Smooth muscle cell (in vitro differentiated cells): ENCODE measurements around the gene MED12. TPM values are rescaled to one million over a fixed set of nuclear protein-coding genes. Genes with fewer than 3 reads are reported as not detected.

Experiments
- DNase-seq: peaks from one replicate; lab custom pipeline; 2025; ENCODE audit not compliant: unreplicated experiment; lab: John Stamatoyannopoulos, UW
- H2AFZ ChIP-seq: fragments of 200-600 bp; sonication (generic); 2 replicates; pipeline ENCODE4 v1.6.0; 2016; ENCODE audit warnings: antibody characterized with exemption, low read depth, mild to moderate bottlenecking
- H3F3A ChIP-seq: fragments of 200-600 bp; sonication (generic); 2 replicates; pipeline ENCODE4 v1.6.0; 2017; ENCODE audit warnings: antibody characterized with exemption, low read depth
- H3K27ac ChIP-seq: fragments of 200-600 bp; sonication (generic); 2 replicates; pipeline ENCODE4 v1.5.1; 2016; ENCODE audit warnings: low read depth, mild to moderate bottlenecking
- H3K27me3 ChIP-seq: fragments of 200-600 bp; sonication (generic); 2 replicates; pipeline ENCODE4 v1.6.1; 2016; ENCODE audit warnings: low read depth, mild to moderate bottlenecking
- H3K36me3 ChIP-seq: fragments of 200-600 bp; sonication (generic); 2 replicates; pipeline ENCODE4 v1.5.1; 2016; ENCODE audit warnings: low read depth
- H3K4me1 ChIP-seq: fragments of 200-600 bp; sonication (generic); 2 replicates; pipeline ENCODE4 v1.5.1; 2016; ENCODE audit warnings: low read depth
- H3K4me2 ChIP-seq: fragments of 200-600 bp; sonication (generic); 2 replicates; pipeline ENCODE4 v1.6.0; 2016; ENCODE audit warnings: mild to moderate bottlenecking
- H3K4me3 ChIP-seq: fragments of 200-600 bp; sonication (generic); 2 replicates; pipeline ENCODE4 v1.5.1; 2016; ENCODE audit warnings: mild to moderate bottlenecking
- H3K79me2 ChIP-seq: fragments of 200-600 bp; sonication (generic); 2 replicates; pipeline ENCODE4 v1.6.0; 2016; ENCODE audit warnings: low read depth, mild to moderate bottlenecking
- H3K9ac ChIP-seq: fragments of 200-600 bp; sonication (generic); 2 replicates; pipeline ENCODE4 v1.6.0; 2016; ENCODE audit warnings: low read depth
- H3K9me3 ChIP-seq: fragments of 200-600 bp; sonication (generic); replicated peaks from 2 replicates; pipeline ENCODE4 v1.5.1; 2016; ENCODE audit warnings: low read depth
- H4K20me1 ChIP-seq: fragments of 200-600 bp; sonication (generic); 2 replicates; pipeline ENCODE4 v1.6.0; 2016; ENCODE audit warnings: low read depth
- WGBS: methylation state at CpG from one replicate; pipeline ENCODE4 v1.1.7; 2016; ENCODE audit warnings: low lambda C conversion rate; 5-methylcytosine and 5-hydroxymethylcytosine counted together
- polyA plus RNA-seq: library from polyadenylated mRNA; unstranded; fragments of >200 nt; fragmentation: Nextera tagmentation; extraction: Ambion mirVana; gene quantifications from 2 replicates; pipeline ENCODE4 v1.2.1, GENCODE V29; 2016
- total RNA-seq: library from RNA; depleted of rRNA; stranded (reverse); fragments of >200 nt; gene quantifications from 2 replicates; pipeline ENCODE4 v1.2.3, GENCODE V29; 2014
- TF ChIP-seq, protein P1 (sequence below): fragments of 200-600 bp; sonication (generic); IDR thresholded peaks from 2 replicates; pipeline ENCODE4 v1.5.1; 2017; ENCODE audit warnings: borderline replicate concordance, mild to moderate bottlenecking, antibody characterized with exemption; ENCODE audit not compliant: insufficient read depth, poor library complexity, severe bottlenecking

Gene MED12
- total and polyA plus RNA-seq, 2 experiments from 2014 or later: 11.8 to 25.4 TPM

GRCh38 chrX:71109051-71109450 lies 9.3 kb upstream of the MED12 start:
- Histone ChIP-seq H3K9ac (no peak overlapping the region), H3K9me3 (no peaks in the 10 kb centered on the region), H3K36me3 (no peaks in the 10 kb centered on the region), H3K4me2 (no peak overlapping the region), H3K4me3 (no peak overlapping the region), H3K4me1 (no peaks in the 10 kb centered on the region), H3K27ac (no peak overlapping the region), H3K79me2 (no peaks in the 10 kb centered on the region), H2AFZ (no peak overlapping the region), H3K27me3 (no peaks in the 10 kb centered on the region), H3F3A (no peaks in the 10 kb centered on the region), H4K20me1 (no peaks in the 10 kb centered on the region)
- TF ChIP-seq, protein P1, sequence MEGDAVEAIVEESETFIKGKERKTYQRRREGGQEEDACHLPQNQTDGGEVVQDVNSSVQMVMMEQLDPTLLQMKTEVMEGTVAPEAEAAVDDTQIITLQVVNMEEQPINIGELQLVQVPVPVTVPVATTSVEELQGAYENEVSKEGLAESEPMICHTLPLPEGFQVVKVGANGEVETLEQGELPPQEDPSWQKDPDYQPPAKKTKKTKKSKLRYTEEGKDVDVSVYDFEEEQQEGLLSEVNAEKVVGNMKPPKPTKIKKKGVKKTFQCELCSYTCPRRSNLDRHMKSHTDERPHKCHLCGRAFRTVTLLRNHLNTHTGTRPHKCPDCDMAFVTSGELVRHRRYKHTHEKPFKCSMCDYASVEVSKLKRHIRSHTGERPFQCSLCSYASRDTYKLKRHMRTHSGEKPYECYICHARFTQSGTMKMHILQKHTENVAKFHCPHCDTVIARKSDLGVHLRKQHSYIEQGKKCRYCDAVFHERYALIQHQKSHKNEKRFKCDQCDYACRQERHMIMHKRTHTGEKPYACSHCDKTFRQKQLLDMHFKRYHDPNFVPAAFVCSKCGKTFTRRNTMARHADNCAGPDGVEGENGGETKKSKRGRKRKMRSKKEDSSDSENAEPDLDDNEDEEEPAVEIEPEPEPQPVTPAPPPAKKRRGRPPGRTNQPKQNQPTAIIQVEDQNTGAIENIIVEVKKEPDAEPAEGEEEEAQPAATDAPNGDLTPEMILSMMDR: no peak
- 86% methylated on average over 6 of the region's 6 CpGs for WGBS
- no peak for DNase-seq

DNA sequence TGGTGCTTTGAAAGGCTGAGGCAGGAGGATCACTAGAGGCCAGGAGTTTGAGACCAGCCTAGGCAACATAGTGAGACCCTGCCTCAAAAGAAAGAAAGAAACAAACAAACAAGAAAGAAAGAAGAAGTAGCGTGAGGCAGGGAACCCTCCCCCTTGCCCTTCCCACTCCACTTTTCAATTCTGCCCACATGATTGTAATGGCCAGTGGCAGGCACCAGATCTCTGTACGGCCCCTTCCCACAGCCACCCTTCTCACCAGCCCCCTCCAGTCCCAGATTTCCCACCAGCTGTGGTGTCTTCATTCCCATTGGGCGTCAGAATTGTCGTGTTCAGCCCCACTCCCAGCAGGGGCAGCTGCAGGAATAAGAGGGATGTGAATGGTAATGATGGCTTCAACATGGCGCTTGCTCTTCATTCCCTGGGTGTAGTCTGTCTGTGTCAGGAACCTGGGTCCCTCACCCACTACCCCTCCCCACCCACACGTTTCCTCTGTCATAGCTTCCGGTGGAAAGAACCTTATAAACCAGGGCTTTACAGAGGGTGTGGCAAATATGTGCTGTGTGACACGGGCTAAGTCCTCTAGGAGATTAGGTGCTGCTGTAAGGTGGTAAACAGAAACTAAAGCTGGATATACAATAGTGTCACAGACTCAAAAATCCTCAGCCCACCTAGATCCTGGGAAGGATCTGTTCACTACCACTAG lies 7.1 kb upstream of the MED12 start, which contains the start of gene IL2RG:
IL2RG (minus strand) TSS at position 437 of the 703 bp plus-strand sequence; CDS start at position 399, 38 bp downstream.
- no peaks in the 10 kb centered on the region for H4K20me1 ChIP-seq
- no peaks in the 10 kb centered on the region for H3K36me3 ChIP-seq
- no peaks in the 10 kb centered on the region for H3K79me2 ChIP-seq
- H3K4me1 ChIP-seq: no peaks in the 10 kb centered on the region
- TF ChIP-seq, protein P1: no peak
- no peak within 1 kb of the TSS for H3K9ac ChIP-seq
- H3K4me3 ChIP-seq: no peak within 1 kb of the TSS
- no peak within 1 kb of the TSS for H2AFZ ChIP-seq
- H3F3A ChIP-seq: no peaks in the 10 kb centered on the region
- WGBS: 63% methylated on average over 8 of the region's 8 CpGs
- no peak for DNase-seq
- no peaks in the 10 kb centered on the region for H3K9me3 ChIP-seq
- no peak within 1 kb of the TSS for H3K4me2 ChIP-seq
- H3K27ac ChIP-seq: no peak within 1 kb of the TSS
- H3K27me3 ChIP-seq: no peaks in the 10 kb centered on the region

GRCh38 chrX:71111921-71112431 lies 6.4 kb upstream of the MED12 start:
- Histone ChIP-seq H4K20me1 (no peaks in the 10 kb centered on the region), H3K4me2 (no peak overlapping the region), H3K4me1 (no peaks in the 10 kb centered on the region), H3F3A (no peaks in the 10 kb centered on the region), H2AFZ (no peak overlapping the region), H3K27ac (no peak overlapping the region), H3K4me3 (no peak overlapping the region), H3K79me2 (no peaks in the 10 kb centered on the region), H3K9me3 (no peaks in the 10 kb centered on the region), H3K36me3 (no peaks in the 10 kb centered on the region), H3K9ac (no peak overlapping the region), H3K27me3 (no peaks in the 10 kb centered on the region)
- TF ChIP-seq, protein P1: no peak
- DNase-seq: no peak
- 70% methylated on average over 5 of the region's 5 CpGs for WGBS
